ENCODE results near the gene AMACR. TPM values are rescaled to one million over a fixed set of nuclear protein-coding genes. Genes with fewer than 3 reads are reported as not detected.
A peak's percentile ranks its signal among the peaks of the same experiment; 100 is the strongest.

AMACR gene
- polyA plus RNA-seq, 4 donors: 13.0 to 168 (median 22.4) TPM

DNA sequence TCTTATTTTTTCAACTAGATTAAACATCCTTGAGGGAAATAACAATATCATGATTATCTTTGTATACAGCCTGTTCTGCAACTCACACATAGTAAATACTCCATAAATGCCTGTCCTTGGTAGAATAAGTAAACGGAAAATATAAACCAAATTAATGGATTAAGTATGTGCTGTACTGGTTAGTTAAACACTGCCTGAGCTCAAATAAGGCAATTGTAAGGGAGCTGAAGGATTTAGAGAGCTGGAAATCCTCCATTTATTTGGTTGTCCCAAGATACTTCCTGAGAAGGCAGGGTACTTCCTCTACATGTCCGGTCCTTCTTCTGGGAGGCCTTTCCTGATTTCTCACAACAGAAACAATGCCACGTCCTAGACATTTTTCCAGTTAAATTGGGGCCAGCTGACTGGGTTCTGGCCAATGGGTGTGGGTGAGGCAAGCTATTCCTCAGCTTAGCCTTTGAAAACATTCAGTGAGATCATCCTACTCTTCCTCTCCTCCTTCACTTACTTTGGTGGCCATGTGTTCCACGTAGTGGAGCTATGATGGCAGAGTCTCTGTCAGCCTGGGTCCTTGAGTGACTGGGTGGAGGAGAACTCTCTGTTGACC, 43.6 kb upstream of the AMACR start:
- no peak overlapping the region for H3K27ac ChIP-seq (ENCODE audit: low read depth in 1 of 3, low read length in 2 of 3)
- H3K4me1 ChIP-seq (ENCODE audit: control insufficient read depth in 3 of 3, insufficient read depth in 2 of 3, low read depth in 1 of 3, low read length in 2 of 3): no peaks in the 10 kb centered on the region
- FAIRE-seq: no peak
- no peak overlapping the region for H3K4me3 ChIP-seq (ENCODE audit: low read depth in 1 of 3, low read length in 3 of 3)
- H3K27me3 ChIP-seq (ENCODE audit: control insufficient read depth in 3 of 3, insufficient read depth in 3 of 3, low read length in 3 of 3): no peaks in the 10 kb centered on the region
- WGBS, 3 donors: 84 to 96% (median 95%) methylated on average over 4 of the region's 4 CpGs
- no peak for DNase-seq
- H3K9me3 ChIP-seq (ENCODE audit: control insufficient read depth in 2 of 2, insufficient read depth in 1 of 2, low read depth in 1 of 2, low read length in 1 of 2): no peaks in the 10 kb centered on the region
- peaks cover 0 to 10% (median 0%) of the 10 kb centered on the region in 3 donors for H3K36me3 ChIP-seq (ENCODE audit: control insufficient read depth in 3 of 3, insufficient read depth in 2 of 3, low read depth in 1 of 3, low read length in 3 of 3)

DNA sequence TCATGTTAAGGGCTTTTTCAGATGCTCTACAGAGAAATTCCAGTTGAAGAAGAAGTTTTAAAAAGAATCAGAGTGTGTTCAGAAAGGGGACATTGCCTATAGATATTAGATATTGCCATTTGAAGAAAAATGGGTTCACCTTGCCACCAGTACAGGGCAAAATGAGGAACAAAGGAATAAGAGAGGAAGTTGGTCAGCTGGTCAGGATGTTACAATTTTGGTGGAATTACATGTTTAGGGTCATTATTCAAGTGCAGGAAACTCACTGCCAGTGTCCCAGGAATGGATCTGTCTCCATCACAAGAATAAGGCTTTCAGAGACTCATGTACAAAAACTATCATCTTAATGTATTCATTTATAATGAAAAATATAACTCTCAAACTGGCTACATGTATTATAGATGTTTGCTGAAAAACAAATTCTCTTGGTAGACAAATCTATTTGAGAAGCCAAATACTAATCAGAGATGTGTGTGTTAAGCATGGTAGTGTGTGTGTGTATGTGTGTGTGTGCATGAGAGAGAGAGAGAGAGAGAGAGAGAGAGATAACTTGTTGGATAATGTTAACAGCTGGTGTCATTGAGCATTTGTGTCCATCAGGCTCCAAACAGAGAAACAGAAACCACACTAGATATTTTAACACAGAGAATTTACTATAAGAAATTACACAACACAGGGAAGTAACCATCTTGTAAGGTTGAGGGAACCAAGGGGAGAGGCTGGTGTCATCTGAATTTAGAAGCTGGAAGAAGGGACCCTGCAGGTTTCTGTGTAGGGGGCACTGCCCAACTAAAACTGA, 40.1 kb upstream of the AMACR start:
- peaks cover 0 to 13% (median 0%) of the 10 kb centered on the region in 3 donors for H3K36me3 ChIP-seq (ENCODE audit: control insufficient read depth in 3 of 3, insufficient read depth in 2 of 3, low read depth in 1 of 3, low read length in 3 of 3)
- no peak overlapping the region for H3K4me3 ChIP-seq (ENCODE audit: low read depth in 1 of 3, low read length in 3 of 3)
- no peaks in the 10 kb centered on the region for H3K27me3 ChIP-seq (ENCODE audit: control insufficient read depth in 3 of 3, insufficient read depth in 3 of 3, low read length in 3 of 3)
- FAIRE-seq (no peak), DNase-seq (no peak)
- H3K4me1 ChIP-seq (ENCODE audit: control insufficient read depth in 3 of 3, insufficient read depth in 2 of 3, low read depth in 1 of 3, low read length in 2 of 3): no peaks in the 10 kb centered on the region
- H3K9me3 ChIP-seq (ENCODE audit: control insufficient read depth in 2 of 2, insufficient read depth in 1 of 2, low read depth in 1 of 2, low read length in 1 of 2): no peaks in the 10 kb centered on the region
- no peak overlapping the region for H3K27ac ChIP-seq (ENCODE audit: low read depth in 1 of 3, low read length in 2 of 3)

- 83 to 89% (median 87%) methylated on average over 4 of the region's 4 CpGs for whole genome bisulfite sequencing, 3 donors
- Histone ChIP-seq H3K9me3 (ENCODE audit: control insufficient read depth in 2 of 2, insufficient read depth in 1 of 2, low read depth in 1 of 2, low read length in 1 of 2) (no peaks in the 10 kb centered on the region), H3K4me3 (ENCODE audit: low read depth in 1 of 3, low read length in 3 of 3) (no peak overlapping the region), H3K27ac (ENCODE audit: low read depth in 1 of 3, low read length in 2 of 3) (no peak overlapping the region), H3K4me1 (ENCODE audit: control insufficient read depth in 3 of 3, insufficient read depth in 2 of 3, low read depth in 1 of 3, low read length in 2 of 3) (no peaks in the 10 kb centered on the region), H3K36me3 (ENCODE audit: control insufficient read depth in 3 of 3, insufficient read depth in 2 of 3, low read depth in 1 of 3, low read length in 3 of 3) (peaks cover 0 to 13% (median 0%) of the 10 kb centered on the region in 3 donors), H3K27me3 (ENCODE audit: control insufficient read depth in 3 of 3, insufficient read depth in 3 of 3, low read length in 3 of 3) (no peaks in the 10 kb centered on the region)
- DNase-seq (no peak), FAIRE-seq (no peak)
These were observed 39.3 kb upstream of the AMACR start for GRCh38 chr5:34047143-34047542.

DNA sequence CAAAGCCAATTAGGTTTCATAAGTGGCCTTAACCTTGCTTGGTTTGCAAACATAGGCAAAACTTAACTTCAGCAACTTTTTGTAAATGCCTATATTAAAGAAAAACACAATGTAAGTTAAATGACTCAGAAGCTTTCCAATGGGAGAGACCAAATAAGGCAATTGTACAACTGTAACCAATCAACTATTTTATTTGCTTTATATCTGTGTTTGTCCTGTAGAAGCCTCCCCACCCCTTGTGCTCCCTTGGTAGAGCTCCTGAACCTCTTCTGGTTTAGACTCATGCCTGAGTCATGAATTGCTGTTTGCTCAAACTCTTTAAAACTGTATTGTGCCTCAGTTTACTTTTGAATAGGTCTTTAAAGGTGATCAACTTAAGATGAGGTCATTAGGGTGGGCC, 38.1 kb upstream of the AMACR start:
- no peaks in the 10 kb centered on the region for H3K9me3 ChIP-seq (ENCODE audit: control insufficient read depth in 2 of 2, insufficient read depth in 1 of 2, low read depth in 1 of 2, low read length in 1 of 2)
- H3K4me3 ChIP-seq (ENCODE audit: low read depth in 1 of 3, low read length in 3 of 3): no peak overlapping the region
- FAIRE-seq: no peak
- H3K4me1 ChIP-seq (ENCODE audit: control insufficient read depth in 3 of 3, insufficient read depth in 2 of 3, low read depth in 1 of 3, low read length in 2 of 3): no peaks in the 10 kb centered on the region
- no peaks in the 10 kb centered on the region for H3K27me3 ChIP-seq (ENCODE audit: control insufficient read depth in 3 of 3, insufficient read depth in 3 of 3, low read length in 3 of 3)
- no peak overlapping the region for H3K27ac ChIP-seq (ENCODE audit: low read depth in 1 of 3, low read length in 2 of 3)
- DNase-seq: no peak
- peaks cover 0 to 9% (median 0%) of the 10 kb centered on the region in 3 donors for H3K36me3 ChIP-seq (ENCODE audit: control insufficient read depth in 3 of 3, insufficient read depth in 2 of 3, low read depth in 1 of 3, low read length in 3 of 3)

GRCh38 chr5:34045023-34045422, 37.2 kb upstream of the AMACR start:
- no peak overlapping the region for H3K27ac ChIP-seq (ENCODE audit: low read depth in 1 of 3, low read length in 2 of 3)
- no peaks in the 10 kb centered on the region for H3K4me1 ChIP-seq (ENCODE audit: control insufficient read depth in 3 of 3, insufficient read depth in 2 of 3, low read depth in 1 of 3, low read length in 2 of 3)
- DNase-seq (no peak), FAIRE-seq (no peak)
- H3K9me3 ChIP-seq (ENCODE audit: control insufficient read depth in 2 of 2, insufficient read depth in 1 of 2, low read depth in 1 of 2, low read length in 1 of 2): no peaks in the 10 kb centered on the region
- 73 to 94% (median 88%) methylated on average over 3 of the region's 3 CpGs for WGBS, 3 donors
- no peak overlapping the region for H3K4me3 ChIP-seq (ENCODE audit: low read depth in 1 of 3, low read length in 3 of 3)
- peaks cover 0 to 9% (median 0%) of the 10 kb centered on the region in 3 donors for H3K36me3 ChIP-seq (ENCODE audit: control insufficient read depth in 3 of 3, insufficient read depth in 2 of 3, low read depth in 1 of 3, low read length in 3 of 3)
- H3K27me3 ChIP-seq (ENCODE audit: control insufficient read depth in 3 of 3, insufficient read depth in 3 of 3, low read length in 3 of 3): no peaks in the 10 kb centered on the region

GRCh38 chr5:34043099-34043876, 35.4 kb upstream of the AMACR start, which contains the start of gene C1QTNF3:
Gene C1QTNF3 (minus strand): TSS chr5:34043213. CDS start chr5:34043125, 88 bp downstream.
- H3K4me1 ChIP-seq (ENCODE audit: control insufficient read depth in 3 of 3, insufficient read depth in 2 of 3, low read depth in 1 of 3, low read length in 2 of 3): no peaks in the 10 kb centered on the region
- peaks cover 0 to 3% (median 0%) of the 10 kb centered on the region in 3 donors for H3K36me3 ChIP-seq (ENCODE audit: control insufficient read depth in 3 of 3, insufficient read depth in 2 of 3, low read depth in 1 of 3, low read length in 3 of 3)
- no peaks in the 10 kb centered on the region for H3K27me3 ChIP-seq (ENCODE audit: control insufficient read depth in 3 of 3, insufficient read depth in 3 of 3, low read length in 3 of 3)
- no peaks in the 10 kb centered on the region for H3K9me3 ChIP-seq (ENCODE audit: control insufficient read depth in 2 of 2, insufficient read depth in 1 of 2, low read depth in 1 of 2, low read length in 1 of 2)
- no peak within 1 kb of the TSS for H3K27ac ChIP-seq (ENCODE audit: low read depth in 1 of 3, low read length in 2 of 3)
- H3K4me3 ChIP-seq (ENCODE audit: low read depth in 1 of 3, low read length in 3 of 3): peak within 1 kb of the TSS in 1 of 3 donors; percentile 27
- FAIRE-seq (no peak), DNase-seq (no peak)
- 51 to 82% (median 72%) methylated on average over 10 of the region's 10 CpGs for WGBS, 3 donors

DNA sequence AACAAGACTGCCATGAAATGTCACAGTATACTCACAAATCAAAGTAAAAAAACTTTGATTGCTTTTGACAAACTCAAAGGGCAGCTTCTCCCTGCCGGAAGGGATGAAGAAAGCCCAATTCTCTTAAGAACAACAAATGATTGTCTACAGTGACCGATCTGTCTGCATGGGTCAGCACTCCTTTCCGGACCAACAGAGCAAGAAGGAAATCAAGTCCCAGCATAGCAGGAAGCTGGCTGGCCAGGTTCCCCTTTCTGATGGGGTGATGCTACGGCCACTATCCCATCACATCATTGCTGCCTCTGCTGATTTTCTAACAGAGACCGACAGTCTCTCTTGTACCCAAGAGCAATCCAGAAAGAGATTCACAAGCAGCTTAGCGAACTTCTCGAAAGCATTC, 34.5 kb upstream of the AMACR start:
- 55 to 90% (median 77%) methylated on average over 7 of the region's 7 CpGs for WGBS, 3 donors
- DNase-seq: no peak
- no peaks in the 10 kb centered on the region for H3K4me1 ChIP-seq (ENCODE audit: control insufficient read depth in 3 of 3, insufficient read depth in 2 of 3, low read depth in 1 of 3, low read length in 2 of 3)
- no peaks in the 10 kb centered on the region for H3K27me3 ChIP-seq (ENCODE audit: control insufficient read depth in 3 of 3, insufficient read depth in 3 of 3, low read length in 3 of 3)
- H3K36me3 ChIP-seq (ENCODE audit: control insufficient read depth in 3 of 3, insufficient read depth in 2 of 3, low read depth in 1 of 3, low read length in 3 of 3): peaks cover 0 to 3% (median 0%) of the 10 kb centered on the region in 3 donors
- no peaks in the 10 kb centered on the region for H3K9me3 ChIP-seq (ENCODE audit: control insufficient read depth in 2 of 2, insufficient read depth in 1 of 2, low read depth in 1 of 2, low read length in 1 of 2)
- no peak overlapping the region for H3K27ac ChIP-seq (ENCODE audit: low read depth in 1 of 3, low read length in 2 of 3)
- no peak for FAIRE-seq
- peak overlapping the region in 1 of 3 donors; percentile 27 for H3K4me3 ChIP-seq (ENCODE audit: low read depth in 1 of 3, low read length in 3 of 3)

DNA sequence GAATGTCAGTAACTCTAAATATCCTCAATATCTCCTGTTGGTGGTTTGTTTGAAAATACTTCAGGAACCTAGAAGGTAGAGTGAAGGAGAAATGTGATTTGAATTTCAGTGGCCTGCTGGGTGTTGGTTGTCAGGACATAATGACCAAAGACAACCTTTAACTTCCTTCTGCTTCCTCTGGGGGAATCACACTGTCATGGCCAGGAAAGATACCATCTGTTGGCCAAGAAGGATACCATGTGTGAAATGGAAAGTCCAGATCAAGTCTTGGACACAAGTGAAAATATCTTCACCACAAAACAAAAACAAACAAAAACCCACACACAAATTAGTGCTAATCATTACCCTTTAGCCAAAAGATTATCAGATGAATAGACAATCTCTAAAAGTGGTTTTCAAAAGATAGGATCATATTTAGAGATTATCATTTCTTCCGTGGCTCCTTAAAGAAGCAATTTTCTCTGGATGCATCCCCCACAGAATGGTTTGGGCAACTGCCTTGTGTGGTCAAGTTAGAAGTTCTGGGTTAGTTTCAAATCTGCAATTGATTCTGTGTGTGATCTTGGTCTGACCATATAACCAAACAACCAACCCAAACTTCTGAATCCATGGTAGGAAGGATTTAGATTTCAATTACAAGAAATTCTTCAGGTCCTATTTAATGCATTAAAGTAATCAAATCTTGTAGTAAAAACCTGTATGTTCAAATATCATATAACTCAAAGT, 33.6 kb upstream of the AMACR start:
- FAIRE-seq: no peak
- Histone ChIP-seq H3K4me1 (ENCODE audit: control insufficient read depth in 3 of 3, insufficient read depth in 2 of 3, low read depth in 1 of 3, low read length in 2 of 3) (no peaks in the 10 kb centered on the region), H3K27ac (ENCODE audit: low read depth in 1 of 3, low read length in 2 of 3) (no peak overlapping the region), H3K4me3 (ENCODE audit: low read depth in 1 of 3, low read length in 3 of 3) (no peak overlapping the region), H3K36me3 (ENCODE audit: control insufficient read depth in 3 of 3, insufficient read depth in 2 of 3, low read depth in 1 of 3, low read length in 3 of 3) (peaks cover 0 to 3% (median 0%) of the 10 kb centered on the region in 3 donors), H3K27me3 (ENCODE audit: control insufficient read depth in 3 of 3, insufficient read depth in 3 of 3, low read length in 3 of 3) (no peaks in the 10 kb centered on the region), H3K9me3 (ENCODE audit: control insufficient read depth in 2 of 2, insufficient read depth in 1 of 2, low read depth in 1 of 2, low read length in 1 of 2) (no peaks in the 10 kb centered on the region)
- DNase-seq: no peak
- 78 to 89% (median 81%) methylated on average over 1 of the region's 1 CpG for WGBS, 3 donors

Data from small intestine (tissue), 7 donors.